H1 (cell line): ENCODE results near the gene PNMA8B. TPM values are rescaled to one million over a fixed set of nuclear protein-coding genes. Genes with fewer than 3 reads are reported as not detected.

ENCODE experiments used
- CTCF ChIA-PET: fragments of 300-600 bp; sonication (Branson Sonifier 250); formaldehyde crosslinking; loops from one replicate; lab custom pipeline; 2021; ENCODE audit not compliant: partially characterized antibody; lab: Charles Lee
- POLR2A ChIA-PET: fragments of 300-600 bp; sonication (Branson Sonifier 250); formaldehyde crosslinking; loops from one replicate; lab custom pipeline; 2021; ENCODE audit warnings: inconsistent platforms; ENCODE audit not compliant: partially characterized antibody; lab: Charles Lee
- DNase-seq, 2 experiments: peaks; one replicate each; pipeline versions ENCODE4 v3.0.0 to v3.0.0-alpha.2; 2010 to 2022; ENCODE audit warnings: low spot score in 2 of 2, low read depth in 1 of 2, mixed read lengths in 1 of 2
- FAIRE-seq: peaks from 2 replicates; lab custom pipeline; 2011; peaks lifted over from hg19 to GRCh38; lab: Jason Lieb, UNC
- H2AFZ ChIP-seq: 2 replicates; pipeline ENCODE4 v1.8.1; 2012; ENCODE audit warnings: low read length, inconsistent platforms
- H2AK5ac ChIP-seq: 2 replicates; pipeline ENCODE4 v1.6.1; 2013; ENCODE audit warnings: low read depth, low read length
- H2BK120ac ChIP-seq: replicated peaks from 2 replicates; pipeline ENCODE3; 2013; ENCODE audit warnings: low read depth, low read length, inconsistent platforms
- H2BK12ac ChIP-seq: 2 replicates; pipeline ENCODE4 v1.6.1; 2013; ENCODE audit warnings: low read depth, low read length
- H2BK15ac ChIP-seq: 2 replicates; pipeline ENCODE4 v1.6.1; 2013; ENCODE audit warnings: low read length
- H2BK20ac ChIP-seq: 2 replicates; pipeline ENCODE4 v1.6.1; 2013; ENCODE audit warnings: low read length
- H2BK5ac ChIP-seq: 2 replicates; pipeline ENCODE4 v1.6.1; 2013; ENCODE audit warnings: low read depth, low read length
- H3K14ac ChIP-seq: 2 replicates; pipeline ENCODE4 v1.6.1; 2013; ENCODE audit warnings: inconsistent platforms; ENCODE audit not compliant: insufficient read length
- H3K18ac ChIP-seq: 2 replicates; pipeline ENCODE4 v1.6.1; 2013; ENCODE audit warnings: low read length; ENCODE audit errors: extremely low read depth
- H3K23ac ChIP-seq: 2 replicates; pipeline ENCODE4 v1.6.1; 2013; ENCODE audit warnings: inconsistent platforms; ENCODE audit not compliant: insufficient read length
- H3K23me2 ChIP-seq: 2 replicates; pipeline ENCODE4 v1.6.1; 2013; ENCODE audit warnings: low read depth, low read length
- H3K27ac ChIP-seq: 2 replicates; pipeline ENCODE4 v1.6.1; 2011; ENCODE audit warnings: low read depth, low read length, inconsistent platforms
- H3K27me3 ChIP-seq, 4 experiments: replicated peaks in 1 of 4; 1 replicate in 1 of 4; 2 replicates in 3 of 4; pipeline versions ENCODE4 v1.6.1 to v1.8.1; 2011 to 2013; ENCODE audit warnings: low read length in 3 of 4, mild to moderate bottlenecking in 3 of 4, inconsistent platforms in 2 of 4, mixed read lengths in 2 of 4, moderate library complexity in 1 of 4; ENCODE audit not compliant: control insufficient read depth in 3 of 4, insufficient read depth in 3 of 4; ENCODE audit errors: extremely low read depth in 1 of 4
- H3K36me3 ChIP-seq, 4 experiments: 2 replicates each; pipeline versions ENCODE4 v1.6.1 to v1.8.1; 2011 to 2013; ENCODE audit warnings: mild to moderate bottlenecking in 4 of 4, low read length in 3 of 4, moderate library complexity in 2 of 4, control low read depth in 1 of 4, inconsistent platforms in 1 of 4; ENCODE audit not compliant: insufficient read depth in 4 of 4, control insufficient read depth in 2 of 4
- H3K4ac ChIP-seq: replicated peaks from 2 replicates; pipeline ENCODE3; 2013; ENCODE audit warnings: low read length, low read depth, mixed read lengths, inconsistent platforms; ENCODE audit not compliant: insufficient read length
- H3K4me1 ChIP-seq, 4 experiments: replicated peaks in 1 of 4; 1 replicate in 1 of 4; 2 replicates in 3 of 4; pipeline versions ENCODE4 v1.6.1 to v1.8.1; 2011 to 2013; ENCODE audit warnings: low read length in 3 of 4, inconsistent platforms in 2 of 4, mixed read lengths in 1 of 4; ENCODE audit not compliant: insufficient read depth in 4 of 4, control insufficient read depth in 3 of 4
- H3K4me2 ChIP-seq, 2 experiments: 2 replicates each; pipeline versions ENCODE4 v1.6.1 to v1.8.1; 2011 to 2013; ENCODE audit warnings: low read depth in 2 of 2, low read length in 2 of 2, control low read depth in 1 of 2, inconsistent platforms in 1 of 2, mild to moderate bottlenecking in 1 of 2; ENCODE audit not compliant: insufficient read depth in 1 of 2
- H3K4me3 ChIP-seq, 4 experiments: fragments of 200-600, 300-600 bp in 1 of 4; sonication (generic), shearing (Covaris generic), sonication (Bioruptor Twin) in 1 of 4; 2 replicates each; pipeline versions ENCODE4 v1.5.1 to v1.8.1; 2011 to 2016; ENCODE audit warnings: low read length in 4 of 4, low read depth in 3 of 4, control low read depth in 2 of 4, inconsistent platforms in 2 of 4, mild to moderate bottlenecking in 2 of 4, mixed read lengths in 1 of 4, moderate library complexity in 1 of 4; ENCODE audit not compliant: insufficient read depth in 2 of 4; ENCODE audit errors: extremely low read depth in 1 of 4
- H3K56ac ChIP-seq: replicated peaks from 2 replicates; pipeline ENCODE3; 2013; ENCODE audit warnings: low read depth, mild to moderate bottlenecking, mixed read lengths, low read length, inconsistent platforms; ENCODE audit not compliant: insufficient read length
- H3K79me1 ChIP-seq: 2 replicates; pipeline ENCODE4 v1.6.1; 2013; ENCODE audit warnings: low read depth, low read length, control low read depth
- H3K79me2 ChIP-seq, 2 experiments: 2 replicates each; pipeline versions ENCODE4 v1.6.1 to v1.8.1; 2012 to 2013; ENCODE audit warnings: low read length in 2 of 2, mild to moderate bottlenecking in 2 of 2, inconsistent platforms in 1 of 2; ENCODE audit not compliant: insufficient read depth in 2 of 2, control insufficient read depth in 1 of 2
- H3K9ac ChIP-seq, 4 experiments: replicated peaks in 1 of 4; 1 replicate in 1 of 4; 2 replicates in 3 of 4; pipeline versions ENCODE4 v1.6.1 to v1.8.1; 2011 to 2013; ENCODE audit warnings: low read depth in 3 of 4, low read length in 3 of 4, control low read depth in 2 of 4, mild to moderate bottlenecking in 2 of 4, moderate library complexity in 2 of 4, inconsistent platforms in 1 of 4; ENCODE audit errors: extremely low read depth in 1 of 4
- H3K9me3 ChIP-seq, 2 experiments: 2 replicates each; pipeline versions ENCODE4 v1.6.1 to v1.8.1; 2012 to 2013; ENCODE audit warnings: mild to moderate bottlenecking in 2 of 2, moderate library complexity in 2 of 2, control low read depth in 1 of 2, inconsistent platforms in 1 of 2, low read depth in 1 of 2, low read length in 1 of 2, mixed read lengths in 1 of 2; ENCODE audit not compliant: insufficient read depth in 2 of 2
- H4K20me1 ChIP-seq, 2 experiments: replicated peaks in 1 of 2; 2 replicates each; pipeline versions ENCODE3 to v1.8.1; 2011 to 2013; ENCODE audit warnings: inconsistent platforms in 2 of 2, low read length in 2 of 2, mild to moderate bottlenecking in 1 of 2; ENCODE audit not compliant: insufficient read depth in 2 of 2, control insufficient read depth in 1 of 2
- H4K5ac ChIP-seq: 2 replicates; pipeline ENCODE4 v1.6.1; 2013; ENCODE audit warnings: low read length, low read depth, mixed read lengths, inconsistent platforms; ENCODE audit not compliant: insufficient read length
- H4K8ac ChIP-seq: 2 replicates; pipeline ENCODE4 v1.8.0; 2013; ENCODE audit warnings: mild to moderate bottlenecking, moderate library complexity, low read length, inconsistent platforms; ENCODE audit not compliant: insufficient read depth; ENCODE audit errors: extremely low read depth
- H4K91ac ChIP-seq: replicated peaks from 2 replicates; pipeline ENCODE3; 2013; ENCODE audit warnings: low read length, mixed read lengths, inconsistent platforms; ENCODE audit not compliant: insufficient read length
- PHF8 ChIP-seq: fragments of 200-600 bp; sonication (generic); conservative IDR thresholded peaks from 2 replicates; pipeline ENCODE4 v1.7.1; 2012; ENCODE audit warnings: low read depth, mild to moderate bottlenecking, inconsistent platforms, low read length, moderate library complexity
- POLR2AphosphoS5 ChIP-seq: IDR thresholded peaks from 2 replicates; pipeline ENCODE4 v1.6.1; 2011; ENCODE audit warnings: low read depth, low read length
- SIRT6 ChIP-seq: IDR thresholded peaks from one replicate; pipeline ENCODE4 v1.7.1; 2012; ENCODE audit warnings: low read length, inconsistent platforms
- TEAD4 ChIP-seq: IDR thresholded peaks from 2 replicates; pipeline ENCODE4 v1.6.1; 2012; ENCODE audit warnings: low read depth, low read length, inconsistent platforms, mixed read lengths
- WGBS, 2 experiments: shearing (Covaris generic) in 1 of 2; methylation state at CpG; one replicate each; pipeline versions ENCODE4 v1.1.6 to v1.1.7; 2013 to 2015; ENCODE audit warnings: low lambda C conversion rate in 2 of 2, mixed read lengths in 2 of 2, inconsistent platforms in 1 of 2, low coverage in 1 of 2, missing lambda C conversion rate in 1 of 2; ENCODE audit not compliant: insufficient replicate concordance in 2 of 2, insufficient coverage in 1 of 2, insufficient read length in 1 of 2; ENCODE audit errors: extremely low coverage in 1 of 2, missing lambda C conversion rate in 1 of 2; 5-methylcytosine and 5-hydroxymethylcytosine counted together
- polyA plus RNA-seq, 7 experiments: library from polyadenylated mRNA; depleted of rRNA in 3 of 7; stranded (reverse) in 5 of 7; unstranded in 2 of 7; fragments of >200 nt in 5 of 7; fragments of 200-250 nt in 2 of 7; gene quantifications; 1 replicate in 5 of 7; 2 replicates in 1 of 7; 4 replicates in 1 of 7; pipeline versions ENCODE4 v1.2.1 to v1.2.3, GENCODE V29; 2011 to 2013; ENCODE audit warnings: missing spikeins in 2 of 7, mixed read lengths in 2 of 7
- total RNA-seq: library from RNA; stranded (reverse); fragmentation: NEBNext Ultra II Directional; extraction: Animal tissue kit (Norgen Biotek cat#: 25700); gene quantifications from 2 replicates; pipeline ENCODE4 v1.2.1, GENCODE V29; 2021

Gene PNMA8B
- total and polyA plus RNA-seq, 2 of the 8 experiments (the other 6 are each of a cell fraction or from before 2014, with no cell fraction given), result 0.48 to 1.4 TPM

DNA sequence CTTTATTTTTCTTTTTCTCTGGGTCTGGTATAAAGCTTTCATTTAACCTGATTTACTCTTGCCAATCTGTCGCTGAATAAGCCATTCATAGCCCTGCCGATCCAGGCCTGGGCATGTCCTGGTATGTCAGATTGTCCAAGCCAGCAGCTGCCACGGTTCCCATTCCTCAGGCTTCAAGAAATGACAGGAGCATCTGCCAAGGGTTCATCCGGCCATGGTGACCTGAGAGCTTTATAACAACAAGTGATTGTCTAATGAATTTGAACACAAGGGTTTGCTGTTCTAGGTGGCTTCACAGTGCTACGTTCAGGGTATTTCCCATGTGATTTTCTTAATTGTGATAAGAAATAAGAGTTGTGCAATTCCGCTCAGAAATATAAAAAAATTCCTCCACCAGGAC lies 44.3 kb downstream of the PNMA8B start:
- no peak overlapping the region for H3K56ac ChIP-seq
- no peak overlapping the region for H2AK5ac ChIP-seq
- FAIRE-seq (no peak), DNase-seq (no peak)
- no peak overlapping the region for H2AFZ ChIP-seq
- no peak overlapping the region for H3K27ac ChIP-seq
- no peaks in the 10 kb centered on the region for H3K9me3 ChIP-seq
- H3K79me1 ChIP-seq, result no peaks in the 10 kb centered on the region
- H4K91ac ChIP-seq, result no peak overlapping the region
- no peak overlapping the region for H2BK20ac ChIP-seq
- H3K9ac ChIP-seq, result no peak overlapping the region
- H2BK12ac ChIP-seq, result no peak overlapping the region
- H2BK120ac ChIP-seq, result no peak overlapping the region
- no peaks in the 10 kb centered on the region for H3K36me3 ChIP-seq
- no peak overlapping the region for H2BK15ac ChIP-seq
- no peak overlapping the region for H3K14ac ChIP-seq
- no peak overlapping the region for H4K5ac ChIP-seq
- H3K23ac ChIP-seq, result no peak overlapping the region
- ChIA-PET CTCF (interaction anchor here (0.9 to 1.6 kb wide), 5 partner anchors 20 to 80 kb away, joined by 3 to 10 read pairs (median 3); no protein-coding TSS in a partner anchor), POLR2A (interaction anchor here (0.6 kb wide), 1 partner anchor 16 kb away, joined by 3 read pairs; no protein-coding TSS in a partner anchor)
- no peaks in the 10 kb centered on the region for H3K79me2 ChIP-seq
- H4K8ac ChIP-seq, result no peak overlapping the region
- no peak overlapping the region for H3K18ac ChIP-seq
- no peak overlapping the region for H3K4ac ChIP-seq
- H4K20me1 ChIP-seq, result no peaks in the 10 kb centered on the region
- H3K4me3 ChIP-seq, result no peak overlapping the region
- H3K27me3 ChIP-seq, result no peaks in the 10 kb centered on the region
- H3K4me2 ChIP-seq, result no peak overlapping the region
- WGBS, 2 experiments, result 79% methylated on average over 6 of the region's 6 CpGs; no CpG with 5 or more reads in 1 of the 2 experiments
- H3K23me2 ChIP-seq, result no peaks in the 10 kb centered on the region
- no peak overlapping the region for H2BK5ac ChIP-seq
- H3K4me1 ChIP-seq, result no peaks in the 10 kb centered on the region
- no peak for TF ChIP-seq POLR2AphosphoS5
- no peak for TF ChIP-seq SIRT6
- no peak for TF ChIP-seq PHF8
- no peak for TF ChIP-seq TEAD4
